Measurements from ENCODE around the gene DOCK8.

GRCh38 chr9:228929-229695 is 14.4 kb downstream of the DOCK8 start:
- TF ChIP-seq CTCF (conservative IDR thresholded peaks at IDR 0.05) (no peak), ZFX (IDR thresholded peaks at IDR 0.05) (no peak)

All from C4-2B (cell line).